AG08396 (cell line): ENCODE results near the gene KHDC1L.
"Not testable (repeated sequence)": the region's sequence is repeated elsewhere in the genome, so short reads cannot be mapped to it uniquely, and the experiment has no call there.

ENCODE experiments used
- DNase-seq: peaks from one replicate; pipeline ENCODE4 v3.0.0; 2012; ENCODE audit warnings: low spot score, mixed read lengths

KHDC1L gene

GRCh38 chr6:73204252-73204651 is 21.0 kb downstream of the KHDC1L start:
- no peak for DNase-seq

GRCh38 chr6:73203098-73203497 is 22.2 kb downstream of the KHDC1L start:
- DNase-seq, result peak; percentile 27

- DNase-seq, result no peak
Measured at GRCh38 chr6:73200735-73201134, 24.6 kb downstream of the KHDC1L start.

DNA sequence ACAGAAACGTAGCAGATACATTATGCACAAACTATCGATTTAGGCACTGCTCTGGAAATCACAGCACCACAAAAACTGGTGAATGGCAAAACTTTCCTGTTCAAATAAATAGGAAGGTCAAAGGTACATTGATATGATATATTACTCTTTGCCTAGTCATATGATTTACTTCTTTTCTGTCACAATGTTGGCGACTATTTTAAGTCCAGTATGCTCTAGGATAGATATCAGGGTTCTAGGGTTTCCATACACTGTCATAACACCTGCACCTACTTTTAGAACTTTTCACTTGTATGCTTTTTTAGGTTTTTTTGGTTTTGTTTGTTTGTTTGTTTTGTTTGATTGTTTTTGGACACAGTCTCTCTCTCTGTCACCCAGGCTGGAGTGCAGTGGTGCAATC is 25.0 kb downstream of the KHDC1L start:
- no peak for DNase-seq

- DNase-seq, result no peak
Measured at GRCh38 chr6:73194744-73195143, 30.6 kb downstream of the KHDC1L start.

DNA sequence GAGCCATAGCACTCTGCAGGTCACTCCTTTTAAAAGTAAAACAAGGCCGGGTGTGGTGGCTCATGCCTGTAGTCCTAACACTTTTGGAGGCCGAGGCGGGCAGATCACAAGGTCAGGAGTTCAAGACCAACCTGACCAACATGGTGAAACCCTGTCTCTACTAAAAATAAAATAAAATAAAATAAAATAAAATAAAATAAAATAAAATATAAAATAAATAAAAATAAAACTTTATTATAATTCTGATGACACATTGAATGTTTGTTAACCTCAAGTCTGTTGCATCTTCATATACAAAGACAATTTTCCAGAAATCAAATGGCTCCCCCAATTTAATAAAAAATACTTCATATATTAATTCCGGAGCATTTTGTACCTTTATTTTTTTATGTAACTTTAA is 32.0 kb downstream of the KHDC1L start:
- DNase-seq, result not testable (repeated sequence)

DNA sequence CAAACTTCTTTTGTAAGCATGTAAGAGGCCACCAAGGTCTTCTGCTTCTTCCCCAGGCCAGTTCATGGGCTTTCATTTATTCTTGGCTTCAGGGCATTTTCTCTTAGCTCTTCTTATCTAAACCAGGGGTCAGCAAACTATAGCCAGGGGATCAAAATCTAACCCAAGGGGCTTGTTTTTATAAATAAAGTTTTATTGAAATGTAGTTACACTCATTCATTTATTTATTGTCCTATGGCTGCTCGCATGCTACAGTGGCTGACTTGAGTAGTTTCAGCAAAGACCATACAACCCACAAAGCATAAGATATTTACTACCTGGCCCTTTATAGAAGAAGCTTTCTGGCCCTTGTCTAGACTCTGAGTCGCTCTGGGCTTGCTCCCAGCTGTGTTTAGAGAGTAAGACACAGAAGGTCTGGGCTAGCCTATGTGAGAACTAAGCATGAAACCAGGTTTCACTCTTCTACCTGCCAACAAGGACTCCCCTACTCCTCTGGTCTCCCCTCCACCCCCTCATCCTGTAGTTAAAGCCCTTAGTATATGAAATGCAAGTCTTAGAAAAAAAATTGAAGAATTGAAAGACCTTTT is 43.2 kb downstream of the KHDC1L start:
- no peak for DNase-seq

GRCh38 chr6:73180763-73181619 is 44.3 kb downstream of the KHDC1L start:
- DNase-seq, result peak; percentile 62

- DNase-seq, result no peak
Measured at GRCh38 chr6:73180076-73180738, 45.1 kb downstream of the KHDC1L start.

DNA sequence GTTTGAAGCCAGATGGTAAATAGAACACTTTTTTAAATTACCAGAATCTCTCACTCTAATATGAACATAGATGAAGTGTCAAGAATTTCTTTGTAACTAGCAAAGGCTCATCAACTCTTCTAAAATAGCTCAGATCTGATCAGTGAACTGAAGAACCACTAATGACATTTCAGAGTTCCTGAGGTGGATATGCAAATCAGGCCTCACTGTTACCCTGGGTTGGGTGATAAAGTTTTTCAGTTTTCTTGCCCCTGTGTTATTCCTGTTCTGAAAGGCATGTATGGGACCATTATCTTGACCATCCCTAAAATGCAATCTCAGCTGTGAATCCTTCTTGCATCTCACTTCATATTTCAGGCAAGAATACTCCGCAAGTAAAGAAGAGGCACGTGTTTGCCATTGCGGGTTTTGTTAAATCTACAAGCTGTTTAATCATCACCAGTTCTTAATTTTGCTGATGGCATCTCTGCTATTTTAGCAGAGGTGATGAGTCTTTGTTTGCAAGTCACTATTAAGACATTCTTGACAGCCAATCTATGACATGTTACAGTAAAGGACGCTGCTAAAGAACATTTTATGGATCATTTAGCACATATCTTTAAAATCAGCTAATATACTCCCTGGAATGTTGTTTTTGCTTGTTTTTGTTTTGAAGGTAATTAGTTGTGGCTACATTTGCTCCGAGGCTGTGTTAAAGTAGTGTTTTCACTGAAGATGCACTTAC is 47.9 kb downstream of the KHDC1L start:
- no peak for DNase-seq

GRCh38 chr6:73176057-73176456 is 49.2 kb downstream of the KHDC1L start:
- DNase-seq, result no peak

DNA sequence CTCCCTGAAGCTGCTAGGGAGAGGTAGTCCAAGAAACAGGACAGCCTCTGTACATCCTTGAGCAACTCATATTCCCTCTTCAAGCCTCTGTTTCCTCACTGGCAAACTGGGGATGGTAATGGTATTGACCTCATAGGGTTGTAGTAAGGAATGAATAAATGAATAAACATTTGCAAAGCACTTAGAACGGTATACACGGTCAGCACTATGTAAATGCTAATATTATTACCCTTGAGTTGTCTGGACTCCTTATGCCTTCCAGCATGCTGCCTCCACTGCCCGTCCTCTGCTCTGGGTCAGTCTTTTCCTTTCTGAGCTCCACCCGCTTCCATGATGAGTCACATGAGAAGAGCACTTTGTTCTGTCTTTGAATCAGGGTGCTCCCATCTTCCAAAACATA is 50.6 kb downstream of the KHDC1L start:
- DNase-seq, result no peak
